CD14-positive monocyte (primary cell): Measurements from ENCODE around the gene GRK6. TPM values are rescaled to one million over a fixed set of nuclear protein-coding genes. Genes with fewer than 3 reads are reported as not detected.

Experiments used
- DNase-seq, 3 donors: peaks; one replicate each; pipeline ENCODE4 v3.0.0-alpha.2; 2011 to 2022
- H2AFZ ChIP-seq: 2 replicates; pipeline ENCODE4 v1.6.0; 2012; ENCODE audit warnings: mild to moderate bottlenecking, low read depth, low read length, inconsistent platforms; ENCODE audit not compliant: insufficient read depth, poor library complexity, severe bottlenecking
- H3K27ac ChIP-seq, 2 donors: 1 replicate in 1 of 2; 2 replicates in 1 of 2; pipeline ENCODE4 v1.5.1; 2012 to 2013; ENCODE audit warnings: low read length in 2 of 2, control low read depth in 1 of 2, inconsistent platforms in 1 of 2, low read depth in 1 of 2, mild to moderate bottlenecking in 1 of 2
- H3K27me3 ChIP-seq, 2 donors: one replicate each; pipeline versions ENCODE4 v1.6.0 to v1.6.1; 2011 to 2013; ENCODE audit warnings: low read length in 2 of 2; ENCODE audit not compliant: control insufficient read depth in 2 of 2, insufficient read depth in 2 of 2
- H3K36me3 ChIP-seq, 2 donors: replicated peaks in 1 of 2; 1 replicate in 1 of 2; 2 replicates in 1 of 2; pipeline versions ENCODE4 v1.5.1 to v1.6.1; 2012 to 2013; ENCODE audit warnings: low read length in 2 of 2, control low read depth in 1 of 2, inconsistent platforms in 1 of 2, mild to moderate bottlenecking in 1 of 2; ENCODE audit not compliant: insufficient read depth in 2 of 2, control insufficient read depth in 1 of 2
- H3K4me1 ChIP-seq, 2 donors: 1 replicate in 1 of 2; 2 replicates in 1 of 2; pipeline versions ENCODE4 v1.5.1 to v1.6.1; 2012 to 2013; ENCODE audit warnings: low read length in 2 of 2, control low read depth in 1 of 2, inconsistent platforms in 1 of 2, mild to moderate bottlenecking in 1 of 2, moderate library complexity in 1 of 2; ENCODE audit not compliant: insufficient read depth in 2 of 2, control insufficient read depth in 1 of 2
- H3K4me2 ChIP-seq: replicated peaks from 2 replicates; pipeline ENCODE3; 2012; ENCODE audit warnings: low read length, moderate library complexity, mild to moderate bottlenecking; ENCODE audit not compliant: poor library complexity, severe bottlenecking; ENCODE audit errors: extremely low read depth
- H3K4me3 ChIP-seq, 3 experiments: fragments of 200-600 bp in 1 of 3; sonication (generic) in 1 of 3; replicated peaks in 1 of 3; 1 replicate in 2 of 3; 2 replicates in 1 of 3; pipeline ENCODE4 v1.5.1; 2011 to 2013; ENCODE audit warnings: low read length in 3 of 3, mild to moderate bottlenecking in 3 of 3, control low read depth in 2 of 3, low read depth in 2 of 3, inconsistent platforms in 1 of 3, moderate library complexity in 1 of 3
- H3K79me2 ChIP-seq: 2 replicates; pipeline ENCODE4 v1.6.0; 2012; ENCODE audit warnings: mild to moderate bottlenecking, control low read depth, inconsistent platforms, low read length, moderate library complexity; ENCODE audit not compliant: insufficient read depth
- H3K9ac ChIP-seq: 2 replicates; pipeline ENCODE4 v1.6.0; 2017; ENCODE audit warnings: low read length, mild to moderate bottlenecking; ENCODE audit not compliant: insufficient read depth, poor library complexity, severe bottlenecking
- H3K9me3 ChIP-seq, 2 donors: replicated peaks in 1 of 2; 1 replicate in 1 of 2; 2 replicates in 1 of 2; pipeline versions ENCODE4 v1.5.1 to v1.6.1; 2012 to 2013; ENCODE audit warnings: low read length in 2 of 2, control low read depth in 1 of 2; ENCODE audit not compliant: control insufficient read depth in 1 of 2, insufficient read depth in 1 of 2
- H4K20me1 ChIP-seq: 2 replicates; pipeline ENCODE4 v1.6.0; 2012; ENCODE audit warnings: mild to moderate bottlenecking, low read length, control low read depth, moderate library complexity; ENCODE audit not compliant: insufficient read depth
- H3K27ac Mint-ChIP-seq, 7 donors: one replicate each; pipeline ENCODE4 v1.8.0; 2020; ENCODE audit warnings: mild to moderate bottlenecking in 7 of 7, mixed read lengths in 7 of 7, moderate library complexity in 6 of 7, inconsistent platforms in 2 of 7
- H3K27me3 Mint-ChIP-seq, 3 donors: one replicate each; pipeline ENCODE4 v1.8.0; 2021 to 2022; ENCODE audit warnings: low read depth in 3 of 3, mild to moderate bottlenecking in 3 of 3, mixed read lengths in 3 of 3, moderate library complexity in 3 of 3, inconsistent platforms in 1 of 3
- H3K36me3 Mint-ChIP-seq, 2 donors: one replicate each; pipeline ENCODE4 v1.8.0; 2020; ENCODE audit warnings: mixed read lengths in 2 of 2, inconsistent platforms in 1 of 2, mild to moderate bottlenecking in 1 of 2
- H3K4me1 Mint-ChIP-seq: one replicate; pipeline ENCODE4 v1.8.0; 2020; ENCODE audit warnings: mild to moderate bottlenecking, mixed read lengths
- H3K4me3 Mint-ChIP-seq, 2 donors: one replicate each; pipeline ENCODE4 v1.8.0; 2020; ENCODE audit warnings: mild to moderate bottlenecking in 2 of 2, mixed read lengths in 2 of 2, moderate library complexity in 1 of 2
- H3K9me3 Mint-ChIP-seq, 7 donors: one replicate each; pipeline ENCODE4 v1.8.0; 2020 to 2022; ENCODE audit warnings: mixed read lengths in 7 of 7, mild to moderate bottlenecking in 6 of 7, moderate library complexity in 6 of 7, inconsistent platforms in 2 of 7
- WGBS: methylation state at CpG from one replicate; pipeline ENCODE4 v1.1.5; 2013; ENCODE audit warnings: missing lambda C conversion rate; ENCODE audit not compliant: insufficient coverage; 5-methylcytosine and 5-hydroxymethylcytosine counted together
- intact Hi-C, 2 donors: fragments of 100-400 bp; cut with micrococcal nuclease; formaldehyde crosslinking; loops; one replicate each; pipeline versions ENCODE4 v1.15.0 to v1.15.1; 2023
- polyA plus RNA-seq, 3 donors: library from polyadenylated mRNA; depleted of rRNA in 1 of 3; unstranded in 2 of 3; stranded (reverse) in 1 of 3; fragments of 300-500 nt in 2 of 3; fragments of >200 nt in 1 of 3; fragmentation: Illumina TruSeq in 2 of 3; gene quantifications; 1 replicate in 2 of 3; 2 replicates in 1 of 3; pipeline ENCODE4 v1.2.3, GENCODE V29; 2012 to 2021
- TF ChIP-seq, protein P1 (sequence below): fragments of 200-600 bp; IDR thresholded peaks from one replicate; pipeline ENCODE4 v1.8.0; 2022; ENCODE audit warnings: antibody characterized with exemption, mild to moderate bottlenecking

Gene GRK6
- polyA plus RNA-seq, 3 donors = 41.6 to 101 (median 63.4) TPM

DNA sequence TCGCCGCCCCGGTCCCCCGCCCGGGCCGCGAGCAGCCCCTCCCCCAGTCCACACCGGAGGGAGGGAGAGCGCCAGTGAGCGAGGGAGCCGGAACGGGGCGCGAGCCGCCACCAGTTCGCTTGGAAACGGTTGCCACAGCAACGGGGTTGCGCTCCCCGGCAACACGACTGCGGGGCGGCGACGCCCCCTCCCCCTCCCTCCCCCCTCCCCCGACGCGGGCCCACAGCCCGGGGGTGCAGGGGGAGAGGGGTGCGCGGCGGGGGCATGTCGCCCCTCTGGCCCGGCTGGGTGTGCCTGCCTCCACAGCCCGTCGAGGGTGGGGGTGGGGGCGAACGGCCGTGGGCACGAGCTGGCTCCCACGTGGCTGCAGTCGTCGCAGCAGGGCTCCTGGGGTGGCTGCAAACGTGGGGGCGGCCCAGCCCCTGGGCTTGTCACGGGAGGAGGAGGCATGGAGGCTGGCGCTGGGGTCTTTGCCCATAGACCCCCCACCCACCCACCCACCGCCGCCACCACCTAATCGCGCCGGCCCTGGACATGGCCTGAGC, 20.7 kb downstream of the GRK6 start:
- H2AFZ ChIP-seq = no peak overlapping the region
- Mint-ChIP-seq H3K36me3 (peaks cover 14 to 22% of the 10 kb centered on the region in 2 donors), H3K4me1 (peaks cover 43% of the 10 kb centered on the region), H3K27me3 (peaks cover 36 to 52% (median 36%) of the 10 kb centered on the region in 3 donors), H3K27ac (peak overlapping the region in 1 of 7 donors; percentile 61), H3K9me3 (peaks cover 0 to 4% (median 0%) of the 10 kb centered on the region in 7 donors), H3K4me3 (peak overlapping the region in 1 of 2 donors; percentile 55)
- peak overlapping the region; percentile 61 for H3K9ac ChIP-seq
- peak overlapping the region; percentile 86 for H3K4me2 ChIP-seq
- H3K79me2 ChIP-seq = no peaks in the 10 kb centered on the region
- intact Hi-C loops = no loop called here
- no peaks in the 10 kb centered on the region for H3K9me3 ChIP-seq
- H3K4me1 ChIP-seq = peaks cover 38 to 57% of the 10 kb centered on the region in 2 donors
- peaks cover 0 to 35% of the 10 kb centered on the region in 2 donors for H3K27me3 ChIP-seq
- peaks cover 17% of the 10 kb centered on the region in 2 donors for H3K36me3 ChIP-seq
- TF ChIP-seq, protein P1, sequence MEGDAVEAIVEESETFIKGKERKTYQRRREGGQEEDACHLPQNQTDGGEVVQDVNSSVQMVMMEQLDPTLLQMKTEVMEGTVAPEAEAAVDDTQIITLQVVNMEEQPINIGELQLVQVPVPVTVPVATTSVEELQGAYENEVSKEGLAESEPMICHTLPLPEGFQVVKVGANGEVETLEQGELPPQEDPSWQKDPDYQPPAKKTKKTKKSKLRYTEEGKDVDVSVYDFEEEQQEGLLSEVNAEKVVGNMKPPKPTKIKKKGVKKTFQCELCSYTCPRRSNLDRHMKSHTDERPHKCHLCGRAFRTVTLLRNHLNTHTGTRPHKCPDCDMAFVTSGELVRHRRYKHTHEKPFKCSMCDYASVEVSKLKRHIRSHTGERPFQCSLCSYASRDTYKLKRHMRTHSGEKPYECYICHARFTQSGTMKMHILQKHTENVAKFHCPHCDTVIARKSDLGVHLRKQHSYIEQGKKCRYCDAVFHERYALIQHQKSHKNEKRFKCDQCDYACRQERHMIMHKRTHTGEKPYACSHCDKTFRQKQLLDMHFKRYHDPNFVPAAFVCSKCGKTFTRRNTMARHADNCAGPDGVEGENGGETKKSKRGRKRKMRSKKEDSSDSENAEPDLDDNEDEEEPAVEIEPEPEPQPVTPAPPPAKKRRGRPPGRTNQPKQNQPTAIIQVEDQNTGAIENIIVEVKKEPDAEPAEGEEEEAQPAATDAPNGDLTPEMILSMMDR = no peak
- no peak overlapping the region for H3K27ac ChIP-seq
- H4K20me1 ChIP-seq = peaks cover 57% of the 10 kb centered on the region
- peak in 2 of 3 donors; percentile 31 to 43 for DNase-seq
- WGBS = 0% methylated on average over 11 of the region's 52 CpGs
- peak overlapping the region in 1 of 3 experiments; percentile 73 for H3K4me3 ChIP-seq

DNA sequence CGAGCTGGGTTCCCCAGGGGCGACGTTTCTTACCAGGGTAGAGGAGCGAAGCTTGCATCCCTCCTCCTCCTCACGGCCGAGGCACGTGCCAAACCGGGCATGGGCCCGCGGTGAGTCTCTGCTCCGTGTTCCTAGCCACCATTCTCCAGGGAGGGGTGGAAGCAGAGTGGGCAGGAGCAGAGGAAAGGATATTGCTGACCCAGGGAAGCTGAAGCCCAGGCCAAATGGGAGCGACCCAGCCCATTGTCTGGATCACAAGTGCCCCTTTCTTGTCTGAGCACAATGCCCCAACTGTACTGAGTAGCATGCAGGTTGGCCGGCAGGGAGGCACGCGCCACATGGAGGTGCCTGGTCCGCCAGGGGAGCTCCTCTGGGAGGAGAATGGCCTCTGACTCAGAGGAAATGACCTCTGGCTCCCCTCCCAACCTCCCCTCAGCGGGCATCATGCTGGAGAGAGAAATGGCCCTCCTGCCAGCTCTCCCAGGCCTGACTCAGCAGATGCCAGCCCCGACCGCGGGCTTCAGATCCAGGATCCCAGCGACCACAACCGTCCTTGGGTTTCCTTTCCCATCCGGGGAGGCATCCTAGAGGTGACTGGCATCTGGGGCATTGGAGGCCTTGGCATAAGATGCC, 21.3 kb downstream of the GRK6 start:
- Mint-ChIP-seq H3K36me3 (peaks cover 8 to 17% of the 10 kb centered on the region in 2 donors), H3K27ac (peak overlapping the region in 6 of 7 donors; percentile 8 to 83 (median 60)), H3K4me3 (peak overlapping the region; percentile 66 to 70), H3K9me3 (peaks cover 0 to 4% (median 0%) of the 10 kb centered on the region in 7 donors), H3K27me3 (peaks cover 38 to 58% (median 39%) of the 10 kb centered on the region in 3 donors), H3K4me1 (peaks cover 43% of the 10 kb centered on the region)
- no peak overlapping the region for H2AFZ ChIP-seq
- intact Hi-C loops = no loop called here
- H3K9me3 ChIP-seq = no peaks in the 10 kb centered on the region
- H3K27ac ChIP-seq = no peak overlapping the region
- no peaks in the 10 kb centered on the region for H3K79me2 ChIP-seq
- peaks cover 38 to 57% of the 10 kb centered on the region in 2 donors for H3K4me1 ChIP-seq
- TF ChIP-seq, protein P1 = no peak
- peak overlapping the region in 1 of 3 experiments; percentile 28 for H3K4me3 ChIP-seq
- peaks cover 0 to 41% of the 10 kb centered on the region in 2 donors for H3K27me3 ChIP-seq
- peak; percentile 74 to 87 (median 83) for DNase-seq
- no peak overlapping the region for H3K9ac ChIP-seq
- peaks cover 11% of the 10 kb centered on the region in 2 donors for H3K36me3 ChIP-seq
- 0% methylated on average over 14 of the region's 23 CpGs for WGBS
- H4K20me1 ChIP-seq = peaks cover 51% of the 10 kb centered on the region
- peak overlapping the region; percentile 57 for H3K4me2 ChIP-seq
